Measurements from ENCODE around the gene STRN3.

- TF ChIP-seq POLR2AphosphoS5 (IDR thresholded peaks at IDR 0.05; ENCODE audit: low read depth, low read length) (no peak), TAF1 (IDR thresholded peaks at IDR 0.05; ENCODE audit: low read depth, low read length) (no peak), SPI1 (IDR thresholded peaks at IDR 0.05; ENCODE audit: low read depth, low read length) (no peak), PAX5 (IDR thresholded peaks at IDR 0.05; ENCODE audit: insufficient read depth, low read length, severe bottlenecking) (no peak), POLR2A (IDR thresholded peaks at IDR 0.05; ENCODE audit: low read depth, low read length) (no peak)
Measured at GRCh38 chr14:31001339-31001658, 24.9 kb downstream of the STRN3 start.

All from GM12891 (cell line).